Measurements from ENCODE around the gene MERTK. TPM values are rescaled to one million over a fixed set of nuclear protein-coding genes. Genes with fewer than 3 reads are reported as not detected.

The MERTK gene
- total and polyA plus RNA-seq, 2 of the 8 experiments (the other 6 are each of a cell fraction or from before 2014, with no cell fraction given) = 6.5 to 7.0 TPM

DNA sequence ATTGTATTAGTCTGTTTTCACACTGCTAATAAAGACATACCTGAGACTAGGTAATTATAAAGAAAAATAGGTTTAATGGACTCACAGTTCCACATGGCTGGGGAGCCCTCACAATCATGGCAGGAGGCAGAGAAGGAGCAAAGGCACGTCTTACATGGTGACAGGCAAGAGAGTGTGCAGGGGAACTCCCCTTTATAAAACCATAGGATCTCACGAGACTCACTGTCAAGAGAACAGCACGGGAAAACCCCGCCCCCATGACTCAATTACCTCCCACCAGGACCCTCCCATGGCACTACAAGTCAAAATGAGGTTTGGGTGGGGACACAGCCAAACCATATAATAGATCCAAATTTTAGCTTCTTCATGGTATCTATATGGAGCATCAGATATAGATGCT, 87.1 kb downstream of the MERTK start:
- H3K27ac ChIP-seq (ENCODE audit: low read depth, low read length) = no peak overlapping the region
- peaks cover 0 to 3% (median 0%) of the 10 kb centered on the region in 4 experiments; a peak in 1 of 8 replicates for H3K36me3 ChIP-seq (ENCODE audit: control insufficient read depth in 2 of 4, insufficient read depth in 4 of 4, low read length in 3 of 4)
- no peak overlapping the region for H3K23ac ChIP-seq (ENCODE audit: insufficient read length)
- H3K18ac ChIP-seq (ENCODE audit: extremely low read depth, low read length) = no peak overlapping the region
- H2BK15ac ChIP-seq (ENCODE audit: low read length) = no peak overlapping the region
- 97% methylated on average over 4 of the region's 4 CpGs; no CpG with 5 or more reads in 1 of the 2 experiments for WGBS, 2 experiments (ENCODE audit: extremely low coverage in 1 of 2, insufficient coverage in 1 of 2, insufficient read length in 1 of 2, insufficient replicate concordance in 2 of 2, low coverage in 1 of 2, low lambda C conversion rate in 2 of 2, missing lambda C conversion rate in 1 of 2)
- H3K4me2 ChIP-seq (ENCODE audit: insufficient read depth in 1 of 2, low read depth in 2 of 2, low read length in 2 of 2) = no peak overlapping the region
- ChIA-PET CTCF (ENCODE audit: partially characterized antibody) (interaction anchor here (0.5 to 1.3 kb wide), 2 partner anchors 11 to 1889 kb away, joined by 3 read pairs; no protein-coding TSS in a partner anchor), POLR2A (ENCODE audit: partially characterized antibody) (no interaction called here)
- no peaks in the 10 kb centered on the region for H3K9me3 ChIP-seq (ENCODE audit: insufficient read depth in 2 of 2, low read depth in 1 of 2, low read length in 1 of 2)
- H2BK5ac ChIP-seq (ENCODE audit: low read depth, low read length) = no peak overlapping the region
- H2BK20ac ChIP-seq (ENCODE audit: low read length) = no peak overlapping the region
- H3K23me2 ChIP-seq (ENCODE audit: low read depth, low read length) = no peaks in the 10 kb centered on the region
- no peak overlapping the region for H3K9ac ChIP-seq (replicated peaks in 1 of 4; ENCODE audit: extremely low read depth in 1 of 4, low read depth in 3 of 4, low read length in 3 of 4)
- H4K8ac ChIP-seq (ENCODE audit: extremely low read depth, insufficient read depth, low read length) = no peak overlapping the region
- no peak overlapping the region for H3K56ac ChIP-seq (replicated peaks; ENCODE audit: insufficient read length, low read depth, low read length)
- no peak overlapping the region for H2AK5ac ChIP-seq (ENCODE audit: low read depth, low read length)
- H3K79me1 ChIP-seq (ENCODE audit: low read depth, low read length) = no peaks in the 10 kb centered on the region
- peak in 1 of 2 experiments; percentile 16 for DNase-seq (ENCODE audit: low read depth in 1 of 2, low spot score in 2 of 2)
- H3K4ac ChIP-seq (replicated peaks; ENCODE audit: insufficient read length, low read depth, low read length) = no peak overlapping the region
- H2BK120ac ChIP-seq (replicated peaks; ENCODE audit: low read depth, low read length) = no peak overlapping the region
- no peak overlapping the region for H4K5ac ChIP-seq (ENCODE audit: insufficient read length, low read depth, low read length)
- no peaks in the 10 kb centered on the region for H3K4me1 ChIP-seq (replicated peaks in 1 of 4; ENCODE audit: control insufficient read depth in 3 of 4, insufficient read depth in 4 of 4, low read length in 3 of 4)
- no peak overlapping the region for H4K91ac ChIP-seq (replicated peaks; ENCODE audit: insufficient read length, low read length)
- no peak overlapping the region for H2BK12ac ChIP-seq (ENCODE audit: low read depth, low read length)
- H3K14ac ChIP-seq (ENCODE audit: insufficient read length) = no peak overlapping the region
- H3K79me2 ChIP-seq (ENCODE audit: control insufficient read depth in 1 of 2, insufficient read depth in 2 of 2, low read length in 2 of 2) = no peaks in the 10 kb centered on the region
- no peak overlapping the region for H2AFZ ChIP-seq (ENCODE audit: low read length)
- no peaks in the 10 kb centered on the region for H3K27me3 ChIP-seq (replicated peaks in 1 of 4; ENCODE audit: control insufficient read depth in 3 of 4, extremely low read depth in 1 of 4, insufficient read depth in 3 of 4, low read length in 3 of 4)
- H4K20me1 ChIP-seq (replicated peaks in 1 of 2; ENCODE audit: control insufficient read depth in 1 of 2, insufficient read depth in 2 of 2, low read length in 2 of 2) = no peaks in the 10 kb centered on the region
- H3K4me3 ChIP-seq (ENCODE audit: extremely low read depth in 1 of 4, insufficient read depth in 2 of 4, low read depth in 3 of 4, low read length in 4 of 4) = no peak overlapping the region
- no peak for FAIRE-seq
- TF ChIP-seq, protein P1, sequence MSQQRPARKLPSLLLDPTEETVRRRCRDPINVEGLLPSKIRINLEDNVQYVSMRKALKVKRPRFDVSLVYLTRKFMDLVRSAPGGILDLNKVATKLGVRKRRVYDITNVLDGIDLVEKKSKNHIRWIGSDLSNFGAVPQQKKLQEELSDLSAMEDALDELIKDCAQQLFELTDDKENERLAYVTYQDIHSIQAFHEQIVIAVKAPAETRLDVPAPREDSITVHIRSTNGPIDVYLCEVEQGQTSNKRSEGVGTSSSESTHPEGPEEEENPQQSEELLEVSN (IDR thresholded peaks at IDR 0.05) = no peak
- TF ChIP-seq CHD1 (IDR thresholded peaks at IDR 0.05; ENCODE audit: low read depth, low read length) (no peak), GTF2F1 (IDR thresholded peaks at IDR 0.05; ENCODE audit: borderline replicate concordance, low read depth, low read length) (no peak), KDM5A (IDR thresholded peaks at IDR 0.05; ENCODE audit: low read length) (no peak), NRF1 (IDR thresholded peaks at IDR 0.05; ENCODE audit: low read depth, low read length) (no peak), CHD2 (IDR thresholded peaks at IDR 0.05; ENCODE audit: low read length) (no peak), POLR2AphosphoS5 (IDR thresholded peaks at IDR 0.05; ENCODE audit: low read depth, low read length) (no peak), CREB1 (IDR thresholded peaks at IDR 0.05) (no peak), MAFK (IDR thresholded peaks at IDR 0.05; ENCODE audit: low read depth, low read length) (no peak), BRCA1 (IDR thresholded peaks at IDR 0.05; ENCODE audit: low read depth, low read length) (no peak), KDM1A (IDR thresholded peaks at IDR 0.05; ENCODE audit: borderline replicate concordance, low read length) (no peak), SUZ12 (IDR thresholded peaks at IDR 0.05; ENCODE audit: low read length) (no peak), SIN3A (conservative IDR thresholded peaks at IDR 0.05 in 1 of 2, IDR thresholded peaks at IDR 0.05 in 1 of 2; ENCODE audit: low read depth in 1 of 2, low read length in 2 of 2) (no peak), SIX5 (IDR thresholded peaks at IDR 0.05; ENCODE audit: low read depth, low read length) (no peak)
- TF ChIP-seq, protein P2, sequence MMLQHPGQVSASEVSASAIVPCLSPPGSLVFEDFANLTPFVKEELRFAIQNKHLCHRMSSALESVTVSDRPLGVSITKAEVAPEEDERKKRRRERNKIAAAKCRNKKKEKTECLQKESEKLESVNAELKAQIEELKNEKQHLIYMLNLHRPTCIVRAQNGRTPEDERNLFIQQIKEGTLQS (IDR thresholded peaks at IDR 0.05; ENCODE audit: insufficient read depth, low read depth, low read length) = no peak

Data from H1 (cell line).